ENCODE results near the gene FKRP. TPM values are rescaled to one million over a fixed set of nuclear protein-coding genes. Genes with fewer than 3 reads are reported as not detected.

Gene FKRP
- total RNA-seq, 1 experiment from 2014 or later, result 24.1 TPM

DNA sequence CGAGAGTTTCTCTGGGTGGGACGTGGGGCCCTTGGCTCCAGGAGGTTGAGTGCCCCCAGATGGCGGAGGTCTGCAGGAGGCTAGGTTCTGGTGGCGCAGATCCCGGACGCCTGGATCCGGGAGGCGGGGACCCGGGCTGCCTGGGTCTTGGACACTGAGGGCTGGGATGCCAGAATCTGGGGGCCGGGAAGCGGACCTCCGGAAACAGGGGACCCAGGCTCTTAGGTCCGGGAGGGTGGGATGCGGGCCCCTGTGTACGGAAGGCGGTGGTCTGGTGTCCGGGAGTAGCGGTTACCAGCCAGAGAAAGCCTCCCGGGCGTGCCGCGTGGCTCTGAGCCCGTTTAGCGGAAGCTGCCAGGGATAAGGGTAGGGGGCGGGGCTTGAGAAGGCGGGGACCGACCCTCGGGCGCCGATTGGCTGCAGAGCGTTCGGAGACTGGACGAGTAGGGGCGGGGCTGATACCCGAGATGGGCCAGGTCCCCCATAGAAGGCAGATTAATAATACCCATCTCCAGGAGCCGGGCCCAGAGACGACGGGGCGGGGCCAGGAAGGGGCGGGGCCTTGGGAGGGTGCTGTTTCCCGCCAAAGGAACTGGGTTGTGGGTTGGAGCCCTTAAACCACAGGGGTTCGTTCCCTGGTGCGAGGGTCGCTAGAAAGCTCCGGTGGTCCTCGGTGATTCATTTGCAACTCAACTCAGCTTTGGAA is 42.6 kb downstream of the FKRP start, which contains the start of gene SLC1A5 (continued):
- TF ChIP-seq TEAD4 (CRISPR knock-in tag; IDR thresholded peaks at IDR 0.05), result no peak
- TF ChIP-seq, protein P1, sequence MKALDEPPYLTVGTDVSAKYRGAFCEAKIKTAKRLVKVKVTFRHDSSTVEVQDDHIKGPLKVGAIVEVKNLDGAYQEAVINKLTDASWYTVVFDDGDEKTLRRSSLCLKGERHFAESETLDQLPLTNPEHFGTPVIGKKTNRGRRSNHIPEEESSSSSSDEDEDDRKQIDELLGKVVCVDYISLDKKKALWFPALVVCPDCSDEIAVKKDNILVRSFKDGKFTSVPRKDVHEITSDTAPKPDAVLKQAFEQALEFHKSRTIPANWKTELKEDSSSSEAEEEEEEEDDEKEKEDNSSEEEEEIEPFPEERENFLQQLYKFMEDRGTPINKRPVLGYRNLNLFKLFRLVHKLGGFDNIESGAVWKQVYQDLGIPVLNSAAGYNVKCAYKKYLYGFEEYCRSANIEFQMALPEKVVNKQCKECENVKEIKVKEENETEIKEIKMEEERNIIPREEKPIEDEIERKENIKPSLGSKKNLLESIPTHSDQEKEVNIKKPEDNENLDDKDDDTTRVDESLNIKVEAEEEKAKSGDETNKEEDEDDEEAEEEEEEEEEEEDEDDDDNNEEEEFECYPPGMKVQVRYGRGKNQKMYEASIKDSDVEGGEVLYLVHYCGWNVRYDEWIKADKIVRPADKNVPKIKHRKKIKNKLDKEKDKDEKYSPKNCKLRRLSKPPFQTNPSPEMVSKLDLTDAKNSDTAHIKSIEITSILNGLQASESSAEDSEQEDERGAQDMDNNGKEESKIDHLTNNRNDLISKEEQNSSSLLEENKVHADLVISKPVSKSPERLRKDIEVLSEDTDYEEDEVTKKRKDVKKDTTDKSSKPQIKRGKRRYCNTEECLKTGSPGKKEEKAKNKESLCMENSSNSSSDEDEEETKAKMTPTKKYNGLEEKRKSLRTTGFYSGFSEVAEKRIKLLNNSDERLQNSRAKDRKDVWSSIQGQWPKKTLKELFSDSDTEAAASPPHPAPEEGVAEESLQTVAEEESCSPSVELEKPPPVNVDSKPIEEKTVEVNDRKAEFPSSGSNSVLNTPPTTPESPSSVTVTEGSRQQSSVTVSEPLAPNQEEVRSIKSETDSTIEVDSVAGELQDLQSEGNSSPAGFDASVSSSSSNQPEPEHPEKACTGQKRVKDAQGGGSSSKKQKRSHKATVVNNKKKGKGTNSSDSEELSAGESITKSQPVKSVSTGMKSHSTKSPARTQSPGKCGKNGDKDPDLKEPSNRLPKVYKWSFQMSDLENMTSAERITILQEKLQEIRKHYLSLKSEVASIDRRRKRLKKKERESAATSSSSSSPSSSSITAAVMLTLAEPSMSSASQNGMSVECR (CRISPR knock-in tag; IDR thresholded peaks at IDR 0.05; ENCODE audit: borderline replicate concordance), result no peak
- TF ChIP-seq, protein P2, sequence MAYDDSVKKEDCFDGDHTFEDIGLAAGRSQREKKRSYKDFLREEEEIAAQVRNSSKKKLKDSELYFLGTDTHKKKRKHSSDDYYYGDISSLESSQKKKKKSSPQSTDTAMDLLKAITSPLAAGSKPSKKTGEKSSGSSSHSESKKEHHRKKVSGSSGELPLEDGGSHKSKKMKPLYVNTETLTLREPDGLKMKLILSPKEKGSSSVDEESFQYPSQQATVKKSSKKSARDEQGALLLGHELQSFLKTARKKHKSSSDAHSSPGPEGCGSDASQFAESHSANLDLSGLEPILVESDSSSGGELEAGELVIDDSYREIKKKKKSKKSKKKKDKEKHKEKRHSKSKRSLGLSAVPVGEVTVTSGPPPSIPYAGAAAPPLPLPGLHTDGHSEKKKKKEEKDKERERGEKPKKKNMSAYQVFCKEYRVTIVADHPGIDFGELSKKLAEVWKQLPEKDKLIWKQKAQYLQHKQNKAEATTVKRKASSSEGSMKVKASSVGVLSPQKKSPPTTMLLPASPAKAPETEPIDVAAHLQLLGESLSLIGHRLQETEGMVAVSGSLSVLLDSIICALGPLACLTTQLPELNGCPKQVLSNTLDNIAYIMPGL (CRISPR knock-in tag; IDR thresholded peaks at IDR 0.05), result no peak
- TF ChIP-seq, protein P3, sequence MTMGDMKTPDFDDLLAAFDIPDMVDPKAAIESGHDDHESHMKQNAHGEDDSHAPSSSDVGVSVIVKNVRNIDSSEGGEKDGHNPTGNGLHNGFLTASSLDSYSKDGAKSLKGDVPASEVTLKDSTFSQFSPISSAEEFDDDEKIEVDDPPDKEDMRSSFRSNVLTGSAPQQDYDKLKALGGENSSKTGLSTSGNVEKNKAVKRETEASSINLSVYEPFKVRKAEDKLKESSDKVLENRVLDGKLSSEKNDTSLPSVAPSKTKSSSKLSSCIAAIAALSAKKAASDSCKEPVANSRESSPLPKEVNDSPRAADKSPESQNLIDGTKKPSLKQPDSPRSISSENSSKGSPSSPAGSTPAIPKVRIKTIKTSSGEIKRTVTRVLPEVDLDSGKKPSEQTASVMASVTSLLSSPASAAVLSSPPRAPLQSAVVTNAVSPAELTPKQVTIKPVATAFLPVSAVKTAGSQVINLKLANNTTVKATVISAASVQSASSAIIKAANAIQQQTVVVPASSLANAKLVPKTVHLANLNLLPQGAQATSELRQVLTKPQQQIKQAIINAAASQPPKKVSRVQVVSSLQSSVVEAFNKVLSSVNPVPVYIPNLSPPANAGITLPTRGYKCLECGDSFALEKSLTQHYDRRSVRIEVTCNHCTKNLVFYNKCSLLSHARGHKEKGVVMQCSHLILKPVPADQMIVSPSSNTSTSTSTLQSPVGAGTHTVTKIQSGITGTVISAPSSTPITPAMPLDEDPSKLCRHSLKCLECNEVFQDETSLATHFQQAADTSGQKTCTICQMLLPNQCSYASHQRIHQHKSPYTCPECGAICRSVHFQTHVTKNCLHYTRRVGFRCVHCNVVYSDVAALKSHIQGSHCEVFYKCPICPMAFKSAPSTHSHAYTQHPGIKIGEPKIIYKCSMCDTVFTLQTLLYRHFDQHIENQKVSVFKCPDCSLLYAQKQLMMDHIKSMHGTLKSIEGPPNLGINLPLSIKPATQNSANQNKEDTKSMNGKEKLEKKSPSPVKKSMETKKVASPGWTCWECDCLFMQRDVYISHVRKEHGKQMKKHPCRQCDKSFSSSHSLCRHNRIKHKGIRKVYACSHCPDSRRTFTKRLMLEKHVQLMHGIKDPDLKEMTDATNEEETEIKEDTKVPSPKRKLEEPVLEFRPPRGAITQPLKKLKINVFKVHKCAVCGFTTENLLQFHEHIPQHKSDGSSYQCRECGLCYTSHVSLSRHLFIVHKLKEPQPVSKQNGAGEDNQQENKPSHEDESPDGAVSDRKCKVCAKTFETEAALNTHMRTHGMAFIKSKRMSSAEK (CRISPR knock-in tag; IDR thresholded peaks at IDR 0.05; ENCODE audit: borderline replicate concordance), result no peak
- peak; percentile 75 for TF ChIP-seq NFYB (CRISPR knock-in tag; conservative IDR thresholded peaks at IDR 0.05; ENCODE audit: low read depth)
- TF ChIP-seq EMX1 (CRISPR knock-in tag; IDR thresholded peaks at IDR 0.05), result 0 out of 2 replicates have a peak, but pooled peaks have one; percentile 66
- no peak; the same call in 1 of the 2 replicates for TF ChIP-seq TEAD1 (CRISPR knock-in tag; IDR thresholded peaks at IDR 0.05)
- TF ChIP-seq, protein P4, sequence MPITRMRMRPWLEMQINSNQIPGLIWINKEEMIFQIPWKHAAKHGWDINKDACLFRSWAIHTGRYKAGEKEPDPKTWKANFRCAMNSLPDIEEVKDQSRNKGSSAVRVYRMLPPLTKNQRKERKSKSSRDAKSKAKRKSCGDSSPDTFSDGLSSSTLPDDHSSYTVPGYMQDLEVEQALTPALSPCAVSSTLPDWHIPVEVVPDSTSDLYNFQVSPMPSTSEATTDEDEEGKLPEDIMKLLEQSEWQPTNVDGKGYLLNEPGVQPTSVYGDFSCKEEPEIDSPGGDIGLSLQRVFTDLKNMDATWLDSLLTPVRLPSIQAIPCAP (CRISPR knock-in tag; IDR thresholded peaks at IDR 0.05), result peak; percentile 9; the same call in 1 of the 2 replicates
- TF ChIP-seq, protein P5, sequence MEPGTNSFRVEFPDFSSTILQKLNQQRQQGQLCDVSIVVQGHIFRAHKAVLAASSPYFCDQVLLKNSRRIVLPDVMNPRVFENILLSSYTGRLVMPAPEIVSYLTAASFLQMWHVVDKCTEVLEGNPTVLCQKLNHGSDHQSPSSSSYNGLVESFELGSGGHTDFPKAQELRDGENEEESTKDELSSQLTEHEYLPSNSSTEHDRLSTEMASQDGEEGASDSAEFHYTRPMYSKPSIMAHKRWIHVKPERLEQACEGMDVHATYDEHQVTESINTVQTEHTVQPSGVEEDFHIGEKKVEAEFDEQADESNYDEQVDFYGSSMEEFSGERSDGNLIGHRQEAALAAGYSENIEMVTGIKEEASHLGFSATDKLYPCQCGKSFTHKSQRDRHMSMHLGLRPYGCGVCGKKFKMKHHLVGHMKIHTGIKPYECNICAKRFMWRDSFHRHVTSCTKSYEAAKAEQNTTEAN (CRISPR knock-in tag; IDR thresholded peaks at IDR 0.05), result 0 out of 2 replicates have a peak, but pooled peaks have one; percentile 12
- peak; percentile 73; the same call in 1 of the 2 replicates for TF ChIP-seq FOXK1 (CRISPR knock-in tag; IDR thresholded peaks at IDR 0.05)
- TF ChIP-seq, protein P6, sequence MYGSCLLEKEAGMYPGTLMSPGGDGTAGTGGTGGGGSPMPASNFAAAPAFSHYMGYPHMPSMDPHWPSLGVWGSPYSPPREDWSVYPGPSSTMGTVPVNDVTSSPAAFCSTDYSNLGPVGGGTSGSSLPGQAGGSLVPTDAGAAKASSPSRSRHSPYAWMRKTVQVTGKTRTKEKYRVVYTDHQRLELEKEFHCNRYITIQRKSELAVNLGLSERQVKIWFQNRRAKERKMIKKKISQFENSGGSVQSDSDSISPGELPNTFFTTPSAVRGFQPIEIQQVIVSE (CRISPR knock-in tag; IDR thresholded peaks at IDR 0.05; ENCODE audit: borderline replicate concordance), result no peak
